ENCODE measurements around the gene ARHGEF38.

The ARHGEF38 gene

GRCh38 chr4:105551965-105552746, at the start of gene ARHGEF38:
TSS of gene ARHGEF38 (plus strand) at chr4:105552620. CDS start at chr4:105552766, 146 bp downstream.
- no peak for DNase-seq

GRCh38 chr4:105503484-105503883, 48.9 kb upstream of the ARHGEF38 start:
- no peak for DNase-seq

GRCh38 chr4:105504744-105505143, 47.7 kb upstream of the ARHGEF38 start:
- no peak for DNase-seq

GRCh38 chr4:105509291-105509690, 43.1 kb upstream of the ARHGEF38 start:
- no peak for DNase-seq

GRCh38 chr4:105509714-105510113, 42.7 kb upstream of the ARHGEF38 start:
- no peak for DNase-seq

GRCh38 chr4:105510245-105510644, 42.2 kb upstream of the ARHGEF38 start:
- no peak for DNase-seq

GRCh38 chr4:105520819-105521790, 31.3 kb upstream of the ARHGEF38 start:
- no peak for DNase-seq

- DNase-seq, result no peak
Observed at GRCh38 chr4:105526656-105527055, 25.8 kb upstream of the ARHGEF38 start.

GRCh38 chr4:105527081-105527480, 25.3 kb upstream of the ARHGEF38 start:
- no peak for DNase-seq

GRCh38 chr4:105536601-105537000, 15.8 kb upstream of the ARHGEF38 start:
- no peak for DNase-seq

- no peak for DNase-seq
Observed at GRCh38 chr4:105541420-105541819, 11.0 kb upstream of the ARHGEF38 start.

GRCh38 chr4:105542039-105542438, 10.4 kb upstream of the ARHGEF38 start:
- no peak for DNase-seq

- no peak for DNase-seq
Observed at GRCh38 chr4:105543346-105543745, 9.1 kb upstream of the ARHGEF38 start.

- no peak for DNase-seq
Observed at GRCh38 chr4:105543881-105544280, 8.5 kb upstream of the ARHGEF38 start.

- DNase-seq, result no peak
Observed at GRCh38 chr4:105544520-105545286, 7.7 kb upstream of the ARHGEF38 start.

GRCh38 chr4:105546086-105546485, 6.3 kb upstream of the ARHGEF38 start:
- no peak for DNase-seq

GRCh38 chr4:105547769-105548168, 4.7 kb upstream of the ARHGEF38 start:
- no peak for DNase-seq

GRCh38 chr4:105548483-105548882, 3.9 kb upstream of the ARHGEF38 start:
- DNase-seq, result no peak

GRCh38 chr4:105550641-105551040, 1.8 kb upstream of the ARHGEF38 start:
- DNase-seq, result no peak

- DNase-seq, result no peak
Observed at GRCh38 chr4:105555409-105555808, 3.0 kb downstream of the ARHGEF38 start.

GRCh38 chr4:105556206-105556605, 3.8 kb downstream of the ARHGEF38 start:
- DNase-seq, result no peak

GRCh38 chr4:105558277-105558676, 5.9 kb downstream of the ARHGEF38 start:
- DNase-seq, result no peak

- no peak for DNase-seq
Observed at GRCh38 chr4:105560421-105560848, 8.0 kb downstream of the ARHGEF38 start.
